K562 (cell line): ENCODE data around the gene ABHD16B. TPM values are rescaled to one million over a fixed set of nuclear protein-coding genes. Genes with fewer than 3 reads are reported as not detected.
"Not testable (repeated sequence)": the region's sequence is repeated elsewhere in the genome, so short reads cannot be mapped to it uniquely, and the experiment has no call there.

Experiments
- ATAC-seq: fragments of 200-7000 bp; cut with Tn5 transposase; 3 replicates; pipeline ENCODE4 v1.9.1; 2020; ENCODE audit warnings: moderate library complexity
- BruUV-seq: library from RNA; stranded (reverse); fragments of 400-500 nt; replicated peaks from 2 replicates; lab custom pipeline; 2021; lab: Mats Ljungman, UMichigan
- CTCF ChIA-PET: fragments of 300-600 bp; formaldehyde crosslinking; extraction: SDS; loops from one replicate; lab custom pipeline; 2021; ENCODE audit warnings: low intra/inter-chr PET ratio; lab: Yijun Ruan, JAX
- POLR2A ChIA-PET: fragments of 300-600, 350-650 bp; sonication (Branson Sonifier 250); formaldehyde crosslinking; extraction: SDS; loops from one replicate; lab custom pipeline; 2021; ENCODE audit warnings: antibody characterized with exemption, inconsistent platforms; lab: Yijun Ruan, JAX
- DNase-seq, 4 experiments: peaks; one replicate each; pipeline versions ENCODE4 v3.0.0 to v3.0.0-alpha.2; 2011 to 2018; ENCODE audit warnings: low spot score in 3 of 4, mixed read lengths in 3 of 4; ENCODE audit errors: extremely low read depth in 1 of 4
- FAIRE-seq: peaks from 2 replicates; lab custom pipeline; 2011; peaks lifted over from hg19 to GRCh38; lab: Jason Lieb, UNC
- H2AFZ ChIP-seq: 2 replicates; pipeline ENCODE4 v1.6.0; 2011; ENCODE audit warnings: low read depth, low read length, control low read depth, inconsistent platforms
- H3K27ac ChIP-seq: fragments of 200-600 bp; 3 replicates; pipeline ENCODE4 v1.8.0; 2011; ENCODE audit warnings: low read depth, mild to moderate bottlenecking, control low read depth, inconsistent platforms, low read length, moderate library complexity, mixed read lengths; ENCODE audit errors: extremely low read depth
- H3K27me3 ChIP-seq, 2 experiments: fragments of 300-600 bp in 1 of 2; 2 replicates in 1 of 2; 3 replicates in 1 of 2; pipeline versions ENCODE4 v1.6.0 to v1.8.0; 2011; ENCODE audit warnings: inconsistent platforms in 2 of 2, low read length in 2 of 2, mild to moderate bottlenecking in 1 of 2, mixed read lengths in 1 of 2, moderate library complexity in 1 of 2; ENCODE audit not compliant: control insufficient read depth in 2 of 2, insufficient read depth in 2 of 2
- H3K36me3 ChIP-seq: fragments of 300-600 bp; 3 replicates; pipeline ENCODE4 v1.8.0; 2011; ENCODE audit warnings: mild to moderate bottlenecking, low read length, inconsistent platforms; ENCODE audit not compliant: control insufficient read depth, insufficient read depth
- H3K4me1 ChIP-seq, 2 experiments: fragments of 200-600 bp in 1 of 2; replicated peaks in 1 of 2; 2 replicates in 1 of 2; 3 replicates in 1 of 2; pipeline versions ENCODE4 v1.5.1 to v1.8.0; 2011; ENCODE audit warnings: inconsistent platforms in 2 of 2, low read length in 2 of 2, mild to moderate bottlenecking in 1 of 2, mixed read lengths in 1 of 2, moderate library complexity in 1 of 2; ENCODE audit not compliant: control insufficient read depth in 2 of 2, insufficient read depth in 2 of 2
- H3K4me2 ChIP-seq: 2 replicates; pipeline ENCODE4 v1.6.1; 2011; ENCODE audit warnings: low read length, control low read depth, inconsistent platforms, mixed read lengths; ENCODE audit not compliant: insufficient read depth
- H3K4me3 ChIP-seq: fragments of 200-600 bp; sonication (generic), shearing (Covaris generic); 2 replicates; pipeline ENCODE4 v1.5.1; 2016; ENCODE audit warnings: control low read depth, inconsistent platforms
- H3K79me2 ChIP-seq: fragments of 200-600 bp; 3 replicates; pipeline ENCODE4 v1.8.0; 2011; ENCODE audit warnings: low read length, inconsistent platforms; ENCODE audit not compliant: control insufficient read depth, insufficient read depth
- H3K9ac ChIP-seq, 2 experiments: 2 replicates each; pipeline versions ENCODE4 v1.6.0 to v1.6.1; 2011; ENCODE audit warnings: low read depth in 2 of 2, low read length in 2 of 2, control low read depth in 1 of 2, inconsistent platforms in 1 of 2, mild to moderate bottlenecking in 1 of 2, mixed read lengths in 1 of 2; ENCODE audit not compliant: insufficient read depth in 1 of 2
- H3K9me1 ChIP-seq: one replicate; pipeline ENCODE4 v1.6.0; 2011; ENCODE audit warnings: inconsistent platforms, mild to moderate bottlenecking, low read length, moderate library complexity; ENCODE audit not compliant: control insufficient read depth, insufficient read depth
- H3K9me3 ChIP-seq: replicated peaks from 2 replicates; pipeline ENCODE4 v1.5.1; 2011; ENCODE audit warnings: low read depth, low read length, inconsistent platforms; ENCODE audit not compliant: control insufficient read depth, insufficient read depth
- H4K20me1 ChIP-seq: replicated peaks from 2 replicates; pipeline ENCODE4 v1.6.1; 2011; ENCODE audit warnings: low read length, inconsistent platforms, mixed read lengths; ENCODE audit not compliant: control insufficient read depth, insufficient read depth
- EGR1 ChIP-seq: fragments of 450-650 bp; conservative IDR thresholded peaks from 2 replicates; pipeline ENCODE4 v1.6.1; 2017; ENCODE audit warnings: mild to moderate bottlenecking
- whole genome bisulfite sequencing: fragments of 100-300 bp; shearing (Covaris generic); methylation state at CpG from one replicate; pipeline ENCODE4 v1.1.6; 2016; ENCODE audit warnings: low coverage, mixed read lengths; ENCODE audit not compliant: insufficient coverage; ENCODE audit errors: missing lambda C conversion rate; 5-methylcytosine and 5-hydroxymethylcytosine counted together
- in situ Hi-C: fragments of 300-500 bp; cut with MboI; formaldehyde crosslinking; loops from 4 replicates; pipeline ENCODE4 v1.15.0; 2018; ENCODE audit warnings: inconsistent platforms, mixed read lengths
- intact Hi-C: fragments of 100-400 bp; cut with micrococcal nuclease; formaldehyde crosslinking; loops from 2 replicates; pipeline ENCODE4 v1.14.2; 2022
- polyA plus RNA-seq, 8 experiments: library from polyadenylated mRNA; depleted of rRNA in 4 of 8; stranded (reverse) in 5 of 8; unstranded in 3 of 8; fragments of >200 nt; fragmentation: Nextera tagmentation in 2 of 8; fragmentation: Illumina TruSeq in 1 of 8; extraction: Ambion mirVana in 2 of 8; extraction: Trizol in 1 of 8; gene quantifications; 2 replicates each; pipeline versions ENCODE4 v1.2.1 to v1.2.3, GENCODE V29; 2011 to 2014; ENCODE audit warnings: inconsistent platforms in 1 of 8, missing spikeins in 1 of 8
- total RNA-seq, 7 experiments: library from RNA; depleted of rRNA in 6 of 7; stranded (reverse); fragments of >200 nt in 6 of 7; fragmentation: Illumina TruSeq in 2 of 7; extraction: Trizol in 2 of 7; gene quantifications; 2 replicates each; pipeline versions ENCODE4 v1.2.1 to v1.2.3, GENCODE V29; 2011 to 2021; ENCODE audit warnings: low replicate concordance in 1 of 7

ABHD16B gene
- total and polyA plus RNA-seq, 9 of the 15 experiments (the other 6 are each of a cell fraction or from before 2014, with no cell fraction given) = not detected

DNA sequence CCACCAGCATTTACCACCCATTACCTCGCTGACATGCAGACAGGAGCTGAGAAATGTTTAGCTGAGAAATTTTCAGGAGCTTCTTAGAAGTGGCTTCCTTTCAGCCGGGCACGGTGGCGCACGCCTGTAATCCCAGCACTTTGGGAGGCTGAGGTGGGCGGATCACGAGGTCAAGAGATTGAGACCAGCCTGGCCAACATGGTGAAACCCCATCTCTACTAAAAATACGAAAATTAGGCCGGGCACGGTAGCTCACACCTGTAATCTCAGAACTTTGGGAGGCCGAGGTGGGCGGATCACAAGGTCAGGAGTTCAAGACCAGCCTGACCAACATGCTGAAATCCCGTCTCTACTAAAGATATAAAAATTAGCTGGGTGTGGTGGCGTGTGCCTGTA is 9.8 kb upstream of the ABHD16B start:
- not testable (repeated sequence) for H3K27me3 ChIP-seq, ATAC-seq, BruUV-seq
- peak; percentile 61 for TF ChIP-seq EGR1
- TF ChIP-seq, all 486 proteins: peak for 1; not testable (repeated sequence) for 485
- in situ Hi-C loops, H3K9ac ChIP-seq, H3K4me2 ChIP-seq, CTCF ChIA-PET, FAIRE-seq, H2AFZ ChIP-seq, H3K9me1 ChIP-seq, H3K36me3 ChIP-seq, H3K27ac ChIP-seq, DNase-seq, H3K4me3 ChIP-seq, intact Hi-C loops, H4K20me1 ChIP-seq, H3K9me3 ChIP-seq, H3K79me2 ChIP-seq: not testable (repeated sequence)
- H3K4me1 ChIP-seq = peaks cover 19 to 63% of the 10 kb centered on the region in 2 experiments
- POLR2A ChIA-PET = interaction anchor here (1.9 kb wide), 1 partner anchor 11 kb away, joined by 4 read pairs; no protein-coding TSS in a partner anchor
- WGBS = 49% methylated on average over 14 of the region's 14 CpGs

DNA sequence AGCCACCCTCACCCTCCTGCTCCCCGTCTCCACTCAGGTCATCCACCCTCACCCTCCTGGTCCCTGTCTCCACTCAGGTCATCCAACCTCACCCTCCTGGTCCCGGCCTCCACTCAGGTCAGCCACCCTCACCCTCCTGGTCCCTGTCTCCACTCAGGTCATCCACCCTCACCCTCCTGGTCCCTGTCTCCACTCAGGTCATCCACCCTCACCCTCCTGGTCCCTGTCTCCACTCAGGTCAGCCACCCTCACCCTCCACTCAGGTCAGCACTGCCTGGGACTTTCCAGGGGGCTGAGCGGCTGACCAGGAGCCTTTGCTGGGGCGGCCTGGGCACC is 7.6 kb upstream of the ABHD16B start:
- H3K79me2 ChIP-seq, intact Hi-C loops, H3K9me3 ChIP-seq, FAIRE-seq, H3K27ac ChIP-seq, H3K27me3 ChIP-seq, H3K4me2 ChIP-seq, H3K36me3 ChIP-seq, DNase-seq, H4K20me1 ChIP-seq, ATAC-seq, H2AFZ ChIP-seq, H3K4me3 ChIP-seq, BruUV-seq, in situ Hi-C loops, H3K9me1 ChIP-seq, POLR2A ChIA-PET, CTCF ChIA-PET: not testable (repeated sequence)
- Histone ChIP-seq H3K9ac (peak overlapping the region in 1 of 2 experiments; percentile 83; a peak in 2 of 4 replicates), H3K4me1 (peaks cover 13 to 57% of the 10 kb centered on the region in 2 experiments)
- 89% methylated on average over 3 of the region's 4 CpGs for WGBS
